AG09309 (cell line): ENCODE results near the gene MPRIP.

ENCODE experiments used
- DNase-seq: peaks from one replicate; pipeline ENCODE4 v3.0.0-alpha.2; 2010; ENCODE audit warnings: low read depth
- H3K4me3 ChIP-seq: 2 replicates; pipeline ENCODE4 v1.5.1; 2011; ENCODE audit warnings: mild to moderate bottlenecking, low read depth, low read length, moderate library complexity; ENCODE audit not compliant: control insufficient read depth
- CTCF ChIP-seq: IDR thresholded peaks from 2 replicates; pipeline ENCODE4 v1.5.1; 2011; ENCODE audit warnings: mild to moderate bottlenecking, low read depth, low read length, inconsistent platforms; ENCODE audit not compliant: insufficient read depth, control insufficient read depth; ENCODE audit errors: missing control alignments

MPRIP gene

GRCh38 chr17:17069849-17070248, 27.6 kb downstream of the MPRIP start:
- H3K4me3 ChIP-seq = no peak overlapping the region
- no peak for TF ChIP-seq CTCF
- DNase-seq = no peak

- no peak for TF ChIP-seq CTCF
- H3K4me3 ChIP-seq = no peak overlapping the region
- no peak for DNase-seq
These were observed 28.7 kb downstream of the MPRIP start for GRCh38 chr17:17070931-17071330.

- no peak overlapping the region for H3K4me3 ChIP-seq
- TF ChIP-seq CTCF = no peak
These were observed 29.5 kb downstream of the MPRIP start for GRCh38 chr17:17071531-17072360.

GRCh38 chr17:17072546-17072945, 30.3 kb downstream of the MPRIP start:
- TF ChIP-seq CTCF = no peak
- H3K4me3 ChIP-seq = no peak overlapping the region
- DNase-seq = no peak

More at GRCh38 chr17:17071531-17072360, 29.5 kb downstream of the MPRIP start:
- no peak for DNase-seq

GRCh38 chr17:17073030-17073564, 30.8 kb downstream of the MPRIP start:
- no peak for DNase-seq

More at GRCh38 chr17:17073030-17073564, 30.8 kb downstream of the MPRIP start:
- no peak for TF ChIP-seq CTCF
- H3K4me3 ChIP-seq = no peak overlapping the region
